SK-N-SH (cell line): ENCODE data around the gene SULT1A3. TPM values are rescaled to one million over a fixed set of nuclear protein-coding genes. Genes with fewer than 3 reads are reported as not detected.

Experiments
- CTCF ChIA-PET: fragments of 300-600, 350-600 bp; formaldehyde crosslinking; extraction: SDS; loops from one replicate; lab custom pipeline; 2021; lab: Yijun Ruan, JAX
- POLR2A ChIA-PET: fragments of 350-600 bp; sonication (Branson Sonifier 250); formaldehyde crosslinking; extraction: SDS; loops from one replicate; lab custom pipeline; 2020; ENCODE audit warnings: antibody characterized with exemption, inconsistent platforms; lab: Yijun Ruan, JAX
- DNase-seq: peaks from one replicate; pipeline ENCODE4 v3.0.0; 2012
- H2AFZ ChIP-seq: fragments of 200-600 bp; sonication (generic); 2 replicates; pipeline ENCODE4 v1.8.1; 2016; ENCODE audit warnings: antibody characterized with exemption, mild to moderate bottlenecking, low read depth
- H3F3A ChIP-seq: fragments of 200-600 bp; sonication (generic); replicated peaks from 2 replicates; pipeline ENCODE3; 2016; ENCODE audit warnings: antibody characterized with exemption, mild to moderate bottlenecking; ENCODE audit not compliant: insufficient read depth
- H3K27ac ChIP-seq, 2 experiments: fragments of 200-500 bp in 1 of 2; fragments of 200-600 bp in 1 of 2; sonication (Bioruptor generic) in 1 of 2; sonication (generic), shearing (Covaris generic) in 1 of 2; 2 replicates each; pipeline versions ENCODE4 v1.5.1 to v1.6.1; 2014 to 2016; ENCODE audit warnings: low read depth in 2 of 2, inconsistent platforms in 1 of 2, low read length in 1 of 2, mild to moderate bottlenecking in 1 of 2, mixed read lengths in 1 of 2
- H3K27me3 ChIP-seq: fragments of 200-600 bp; sonication (generic), shearing (Covaris generic); 2 replicates; pipeline ENCODE4 v1.6.1; 2016; ENCODE audit warnings: mixed run types; ENCODE audit not compliant: insufficient read depth
- H3K36me3 ChIP-seq, 2 experiments: fragments of 200-500 bp in 1 of 2; fragments of 200-600 bp in 1 of 2; sonication (Bioruptor generic) in 1 of 2; sonication (generic) in 1 of 2; replicated peaks in 1 of 2; 2 replicates each; pipeline versions ENCODE3 to v1.5.1; 2014 to 2016; ENCODE audit warnings: low read length in 1 of 2, mild to moderate bottlenecking in 1 of 2; ENCODE audit not compliant: insufficient read depth in 2 of 2, control insufficient read depth in 1 of 2
- H3K4me1 ChIP-seq, 2 experiments: fragments of 200-500 bp in 1 of 2; fragments of 200-600 bp in 1 of 2; sonication (Bioruptor generic) in 1 of 2; sonication (generic), shearing (Covaris generic) in 1 of 2; 2 replicates each; pipeline versions ENCODE4 v1.5.1 to v1.6.1; 2014 to 2016; ENCODE audit warnings: low read depth in 1 of 2, low read length in 1 of 2, mixed run types in 1 of 2; ENCODE audit not compliant: insufficient read depth in 2 of 2, control insufficient read depth in 1 of 2
- H3K4me2 ChIP-seq: fragments of 200-600 bp; sonication (generic), shearing (Covaris generic); 2 replicates; pipeline ENCODE4 v1.6.1; 2017; ENCODE audit warnings: mixed run types
- H3K4me3 ChIP-seq, 2 experiments: fragments of 200-500 bp in 1 of 2; fragments of 200-600 bp in 1 of 2; sonication (Bioruptor generic) in 1 of 2; sonication (generic), shearing (Covaris generic) in 1 of 2; 2 replicates each; pipeline versions ENCODE4 v1.5.1 to v1.8.1; 2014 to 2016; ENCODE audit warnings: low read depth in 2 of 2, inconsistent platforms in 1 of 2, low read length in 1 of 2, mild to moderate bottlenecking in 1 of 2, mixed read lengths in 1 of 2, moderate library complexity in 1 of 2
- H3K79me2 ChIP-seq: fragments of 200-600 bp; sonication (generic); 2 replicates; pipeline ENCODE4 v1.8.1; 2017; ENCODE audit warnings: mild to moderate bottlenecking; ENCODE audit not compliant: insufficient read depth
- H3K9ac ChIP-seq: fragments of 200-600 bp; sonication (generic); 2 replicates; pipeline ENCODE4 v1.6.1; 2017; ENCODE audit warnings: mixed run types
- H3K9me2 ChIP-seq: fragments of 200-600 bp; sonication (generic); 2 replicates; pipeline ENCODE4 v1.6.1; 2017; ENCODE audit warnings: mixed run types
- H3K9me3 ChIP-seq: fragments of 200-600 bp; sonication (generic); 2 replicates; pipeline ENCODE4 v1.6.1; 2017; ENCODE audit warnings: mixed run types, mild to moderate bottlenecking, moderate library complexity
- H4K20me1 ChIP-seq: fragments of 200-600 bp; sonication (generic); 2 replicates; pipeline ENCODE4 v1.6.1; 2017; ENCODE audit warnings: mild to moderate bottlenecking, mixed run types; ENCODE audit not compliant: insufficient read depth
- CHD2 ChIP-seq: fragments of 150-350 bp; IDR thresholded peaks from 2 replicates; pipeline ENCODE4 v1.6.1; 2018; ENCODE audit warnings: low read length; ENCODE audit not compliant: partially characterized antibody
- CTCF ChIP-seq: fragments of 200-600 bp; sonication (generic); IDR thresholded peaks from 2 replicates; pipeline ENCODE4 v1.6.1; 2017; ENCODE audit warnings: antibody characterized with exemption, mild to moderate bottlenecking, moderate library complexity
- ELF1 ChIP-seq: IDR thresholded peaks from 2 replicates; pipeline ENCODE4 v1.4.0; 2012
- EP300 ChIP-seq, 2 experiments: IDR thresholded peaks; 2 replicates each; pipeline versions ENCODE4 v1.4.0 to v1.6.1; 2012; ENCODE audit warnings: borderline replicate concordance in 1 of 2, low read depth in 1 of 2, low read length in 1 of 2
- FOSL2 ChIP-seq: IDR thresholded peaks from 2 replicates; pipeline ENCODE4 v1.4.0; 2012; ENCODE audit warnings: low read depth, mild to moderate bottlenecking, moderate library complexity, borderline replicate concordance
- FOXM1 ChIP-seq: IDR thresholded peaks from 2 replicates; pipeline ENCODE4 v1.4.0; 2012; ENCODE audit warnings: low read depth, mild to moderate bottlenecking
- JUND ChIP-seq: IDR thresholded peaks from 2 replicates; pipeline ENCODE4 v1.4.0; 2012
- MEF2A ChIP-seq: IDR thresholded peaks from 2 replicates; pipeline ENCODE4 v1.4.0; 2012; ENCODE audit warnings: low read depth, borderline replicate concordance
- MXI1 ChIP-seq: IDR thresholded peaks from 2 replicates; pipeline ENCODE4 v1.6.1; 2012; ENCODE audit warnings: mild to moderate bottlenecking, low read depth, low read length, improper control_type of control experiment
- NRF1 ChIP-seq: IDR thresholded peaks from 2 replicates; pipeline ENCODE4 v1.6.1; 2012; ENCODE audit warnings: low read depth, mild to moderate bottlenecking, low read length
- POLR2AphosphoS5 ChIP-seq: IDR thresholded peaks from 2 replicates; pipeline ENCODE4 v1.6.1; 2012; ENCODE audit warnings: low read depth, low read length
- REST ChIP-seq: IDR thresholded peaks from 2 replicates; pipeline ENCODE4 v1.6.1; 2012; ENCODE audit warnings: mild to moderate bottlenecking, low read depth, low read length, moderate library complexity
- SIN3A ChIP-seq: IDR thresholded peaks from 2 replicates; pipeline ENCODE4 v1.6.1; 2012; ENCODE audit warnings: low read depth, mild to moderate bottlenecking, low read length, moderate library complexity, borderline replicate concordance
- TEAD4 ChIP-seq: IDR thresholded peaks from 2 replicates; pipeline ENCODE4 v1.4.0; 2012; ENCODE audit warnings: mild to moderate bottlenecking, borderline replicate concordance; ENCODE audit not compliant: insufficient read depth
- YY1 ChIP-seq: IDR thresholded peaks from 2 replicates; pipeline ENCODE4 v1.4.0; 2012; ENCODE audit warnings: low read depth, mild to moderate bottlenecking
- WGBS: methylation state at CpG from one replicate; pipeline ENCODE4 v1.1.6; 2017; ENCODE audit warnings: low lambda C conversion rate; 5-methylcytosine and 5-hydroxymethylcytosine counted together
- polyA plus RNA-seq, 3 experiments: library from polyadenylated mRNA; depleted of rRNA; stranded (reverse); fragments of >200 nt; gene quantifications; 2 replicates each; pipeline ENCODE4 v1.2.3, GENCODE V29; 2012

Gene SULT1A3
- polyA plus RNA-seq, 1 of the 3 experiments (the other 2 are of a cell fraction): 20.4 TPM

GRCh38 chr16:30179195-30179594, 19.9 kb upstream of the SULT1A3 start:
- no peak overlapping the region for H3K27ac ChIP-seq
- H4K20me1 ChIP-seq: no peaks in the 10 kb centered on the region
- no peaks in the 10 kb centered on the region for H3K79me2 ChIP-seq
- H2AFZ ChIP-seq: no peak overlapping the region
- no peaks in the 10 kb centered on the region for H3K27me3 ChIP-seq
- no peak overlapping the region for H3K4me2 ChIP-seq
- no peaks in the 10 kb centered on the region for H3K9me2 ChIP-seq
- no peaks in the 10 kb centered on the region for H3K36me3 ChIP-seq
- H3K4me3 ChIP-seq: no peak overlapping the region
- TF ChIP-seq FOSL2: no peak
- no peak for TF ChIP-seq POLR2AphosphoS5
- TF ChIP-seq EP300 (IDR thresholded peaks at IDR 0.05; ENCODE audit: borderline replicate concordance in 1 of 2, low read depth in 1 of 2, low read length in 1 of 2): no peak
- no peak for TF ChIP-seq CTCF
- DNase-seq: no peak
- peaks cover 4% of the 10 kb centered on the region for H3F3A ChIP-seq
- POLR2A ChIA-PET: no interaction called here
- H3K9me3 ChIP-seq: no peaks in the 10 kb centered on the region
- H3K4me1 ChIP-seq: peaks cover 0 to 7% of the 10 kb centered on the region in 2 experiments; a peak in 1 of 4 replicates
- H3K9ac ChIP-seq: no peak overlapping the region
- CTCF ChIA-PET: interaction anchor here (0.7 to 3.7 kb wide), 2 partner anchors 67 to 87 kb away, joined by 4 to 15 read pairs; partner anchors contain the start of gene TBX6
- WGBS: 97% methylated on average over 4 of the region's 4 CpGs

- Histone ChIP-seq H3K79me2 (no peaks in the 10 kb centered on the region), H3K27ac (no peak overlapping the region), H3F3A (peaks cover 4% of the 10 kb centered on the region), H3K9me2 (no peaks in the 10 kb centered on the region), H4K20me1 (no peaks in the 10 kb centered on the region), H2AFZ (no peak overlapping the region), H3K9me3 (no peaks in the 10 kb centered on the region), H3K36me3 (no peaks in the 10 kb centered on the region), H3K4me2 (no peak overlapping the region), H3K27me3 (no peaks in the 10 kb centered on the region), H3K4me3 (no peak overlapping the region), H3K9ac (no peak overlapping the region), H3K4me1 (peaks cover 0 to 15% of the 10 kb centered on the region in 2 experiments; a peak in 1 of 4 replicates)
- DNase-seq: no peak
- 82% methylated on average over 9 of the region's 9 CpGs for WGBS
- ChIA-PET CTCF (interaction anchor here (0.8 to 3.7 kb wide), 3 partner anchors 37 to 88 kb away, joined by 3 to 15 read pairs (median 8); partner anchors contain the start of gene TBX6), POLR2A (interaction anchor here (0.6 kb wide), 1 partner anchor 384 kb away, joined by 3 read pairs; no protein-coding TSS in a partner anchor)
- TF ChIP-seq CHD2: no peak
- no peak for TF ChIP-seq TEAD4
- TF ChIP-seq JUND: no peak
- no peak for TF ChIP-seq NRF1
- TF ChIP-seq ELF1: no peak
- no peak for TF ChIP-seq MXI1
- no peak for TF ChIP-seq FOXM1
- TF ChIP-seq MEF2A: no peak
- TF ChIP-seq YY1: no peak
- no peak for TF ChIP-seq POLR2AphosphoS5
- TF ChIP-seq CTCF: no peak
- TF ChIP-seq FOSL2: no peak
- no peak for TF ChIP-seq SIN3A
- no peak for TF ChIP-seq REST
- no peak for TF ChIP-seq EP300 (IDR thresholded peaks at IDR 0.05; ENCODE audit: borderline replicate concordance in 1 of 2, low read depth in 1 of 2, low read length in 1 of 2)
These were observed 19.1 kb upstream of the SULT1A3 start for GRCh38 chr16:30179931-30180330.
